Lung (tissue), 12 donors: ENCODE data around the gene DPT. TPM values are rescaled to one million over a fixed set of nuclear protein-coding genes. Genes with fewer than 3 reads are reported as not detected.

Experiments
- ATAC-seq: fragments of 200-7000 bp; cut with Tn5 transposase; one replicate; pipeline ENCODE4 v1.9.1; 2020; ENCODE audit warnings: moderate number of reproducible peaks; ENCODE audit not compliant: insufficient read depth, low FRiP score
- DNase-seq, 3 donors: peaks; one replicate each; pipeline ENCODE4 v3.0.0-alpha.2; 2013 to 2017
- H3K27ac ChIP-seq, 2 donors: one replicate each; pipeline ENCODE4 v1.5.1; 2013; ENCODE audit warnings: mild to moderate bottlenecking in 2 of 2, moderate library complexity in 2 of 2, control low read depth in 1 of 2, inconsistent platforms in 1 of 2, low read depth in 1 of 2, low read length in 1 of 2
- H3K27me3 ChIP-seq, 3 donors: one replicate each; pipeline ENCODE4 v1.5.1; 2013; ENCODE audit warnings: low read length in 2 of 3; ENCODE audit not compliant: control insufficient read depth in 3 of 3, insufficient read depth in 3 of 3
- H3K36me3 ChIP-seq, 4 donors: one replicate each; pipeline ENCODE4 v1.5.1; 2013; ENCODE audit warnings: low read length in 4 of 4, mild to moderate bottlenecking in 1 of 4, moderate library complexity in 1 of 4; ENCODE audit not compliant: control insufficient read depth in 4 of 4, insufficient read depth in 4 of 4
- H3K4me1 ChIP-seq, 5 donors: one replicate each; pipeline ENCODE4 v1.5.1; 2013; ENCODE audit warnings: low read length in 5 of 5, mild to moderate bottlenecking in 2 of 5, moderate library complexity in 1 of 5; ENCODE audit not compliant: control insufficient read depth in 5 of 5, insufficient read depth in 5 of 5
- H3K4me3 ChIP-seq: one replicate; pipeline ENCODE4 v1.5.1; 2013; ENCODE audit warnings: mild to moderate bottlenecking, control low read depth, moderate library complexity
- H3K9ac ChIP-seq, 2 donors: one replicate each; pipeline ENCODE4 v1.5.1; 2013; ENCODE audit warnings: low read length in 2 of 2, control low read depth in 1 of 2; ENCODE audit not compliant: insufficient read depth in 1 of 2
- H3K9me3 ChIP-seq, 4 donors: one replicate each; pipeline ENCODE4 v1.5.1; 2013; ENCODE audit warnings: low read length in 3 of 4, mild to moderate bottlenecking in 1 of 4, moderate library complexity in 1 of 4; ENCODE audit not compliant: control insufficient read depth in 4 of 4, insufficient read depth in 3 of 4
- WGBS, 2 donors: extraction: QIAGEN DNeasy Blood & Tissue Kit; methylation state at CpG; one replicate each; pipeline ENCODE4 v1.1.7; 2013; 5-methylcytosine and 5-hydroxymethylcytosine counted together
- polyA plus RNA-seq, 2 donors: library from polyadenylated mRNA; stranded (reverse); fragments of 200-250 nt; gene quantifications; one replicate each; pipeline ENCODE4 v1.2.1, GENCODE V29; 2013
- total RNA-seq, 2 donors: library from RNA; depleted of rRNA in 1 of 2; stranded (reverse); fragments of >200 nt in 1 of 2; gene quantifications; one replicate each; pipeline ENCODE4 v1.2.1, GENCODE V29; 2014 to 2021
- TF ChIP-seq, protein P1 (sequence below): IDR thresholded peaks from 2 replicates; pipeline ENCODE4 v1.5.1; 2012; ENCODE audit warnings: mild to moderate bottlenecking; ENCODE audit errors: control extremely low read depth, extremely low read depth
- donor health status: control.
- donor health status: control.
- donor health status: Bipolar disorder and iron deficiency.
- donor health status: healthy.
- donor health status: DM: yes; HTN: yes; CAD: no.

The DPT gene
- total and polyA plus RNA-seq, 4 donors: 3.9 to 9.5 (median 6.4) TPM

GRCh38 chr1:168697356-168698126 lies 31.5 kb downstream of the DPT start:
- TF ChIP-seq, protein P1, sequence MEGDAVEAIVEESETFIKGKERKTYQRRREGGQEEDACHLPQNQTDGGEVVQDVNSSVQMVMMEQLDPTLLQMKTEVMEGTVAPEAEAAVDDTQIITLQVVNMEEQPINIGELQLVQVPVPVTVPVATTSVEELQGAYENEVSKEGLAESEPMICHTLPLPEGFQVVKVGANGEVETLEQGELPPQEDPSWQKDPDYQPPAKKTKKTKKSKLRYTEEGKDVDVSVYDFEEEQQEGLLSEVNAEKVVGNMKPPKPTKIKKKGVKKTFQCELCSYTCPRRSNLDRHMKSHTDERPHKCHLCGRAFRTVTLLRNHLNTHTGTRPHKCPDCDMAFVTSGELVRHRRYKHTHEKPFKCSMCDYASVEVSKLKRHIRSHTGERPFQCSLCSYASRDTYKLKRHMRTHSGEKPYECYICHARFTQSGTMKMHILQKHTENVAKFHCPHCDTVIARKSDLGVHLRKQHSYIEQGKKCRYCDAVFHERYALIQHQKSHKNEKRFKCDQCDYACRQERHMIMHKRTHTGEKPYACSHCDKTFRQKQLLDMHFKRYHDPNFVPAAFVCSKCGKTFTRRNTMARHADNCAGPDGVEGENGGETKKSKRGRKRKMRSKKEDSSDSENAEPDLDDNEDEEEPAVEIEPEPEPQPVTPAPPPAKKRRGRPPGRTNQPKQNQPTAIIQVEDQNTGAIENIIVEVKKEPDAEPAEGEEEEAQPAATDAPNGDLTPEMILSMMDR: no peak
- Histone ChIP-seq H3K36me3 (no peaks in the 10 kb centered on the region), H3K9ac (no peak overlapping the region), H3K9me3 (no peaks in the 10 kb centered on the region), H3K27ac (no peak overlapping the region), H3K27me3 (no peaks in the 10 kb centered on the region), H3K4me3 (no peak overlapping the region), H3K4me1 (peaks cover 0 to 25% (median 0%) of the 10 kb centered on the region in 5 donors)
- ATAC-seq (no peak), DNase-seq (no peak)
- WGBS, 2 donors: 79 to 86% methylated on average over 5 of the region's 5 CpGs

GRCh38 chr1:168696125-168696760 lies 32.8 kb downstream of the DPT start:
- Histone ChIP-seq H3K4me3 (no peak overlapping the region), H3K4me1 (peaks cover 0 to 25% (median 0%) of the 10 kb centered on the region in 5 donors), H3K27ac (no peak overlapping the region), H3K9ac (no peak overlapping the region), H3K27me3 (no peaks in the 10 kb centered on the region), H3K36me3 (no peaks in the 10 kb centered on the region), H3K9me3 (no peaks in the 10 kb centered on the region)
- TF ChIP-seq, protein P1: no peak
- no peak for ATAC-seq
- DNase-seq: peak; percentile 63 to 80 (median 79)
- WGBS, 2 donors: 75 to 76% methylated on average over 7 of the region's 7 CpGs

- WGBS, 2 donors: 92 to 98% methylated on average over 2 of the region's 2 CpGs
- H3K36me3 ChIP-seq: no peaks in the 10 kb centered on the region
- TF ChIP-seq, protein P1: no peak
- no peak overlapping the region for H3K27ac ChIP-seq
- no peak overlapping the region for H3K4me3 ChIP-seq
- ATAC-seq (no peak), DNase-seq (no peak)
- H3K9me3 ChIP-seq: no peaks in the 10 kb centered on the region
- peaks cover 0 to 25% (median 9%) of the 10 kb centered on the region in 5 donors for H3K4me1 ChIP-seq
- no peaks in the 10 kb centered on the region for H3K27me3 ChIP-seq
- no peak overlapping the region for H3K9ac ChIP-seq
Measured at GRCh38 chr1:168693872-168694238, 35.2 kb downstream of the DPT start.
